Lower leg skin (tissue), 3 donors: ENCODE measurements around the gene RUNX1.

Experiments
- POLR2A ChIP-seq, 2 donors: fragments of 450-650 bp; IDR thresholded peaks; one replicate each; pipeline ENCODE4 v1.6.1; 2016 to 2017; ENCODE audit warnings: antibody characterized with exemption in 2 of 2, mild to moderate bottlenecking in 1 of 2, moderate library complexity in 1 of 2
- TF ChIP-seq, protein P1 (sequence below), 3 donors: fragments of 450-650 bp; IDR thresholded peaks; one replicate each; pipeline ENCODE4 v1.5.1; 2016; ENCODE audit warnings: antibody characterized with exemption in 3 of 3, mild to moderate bottlenecking in 3 of 3, moderate library complexity in 2 of 3

GRCh38 chr21:34744801-34745200, 304.3 kb downstream of the RUNX1 start:
- TF ChIP-seq, protein P1, sequence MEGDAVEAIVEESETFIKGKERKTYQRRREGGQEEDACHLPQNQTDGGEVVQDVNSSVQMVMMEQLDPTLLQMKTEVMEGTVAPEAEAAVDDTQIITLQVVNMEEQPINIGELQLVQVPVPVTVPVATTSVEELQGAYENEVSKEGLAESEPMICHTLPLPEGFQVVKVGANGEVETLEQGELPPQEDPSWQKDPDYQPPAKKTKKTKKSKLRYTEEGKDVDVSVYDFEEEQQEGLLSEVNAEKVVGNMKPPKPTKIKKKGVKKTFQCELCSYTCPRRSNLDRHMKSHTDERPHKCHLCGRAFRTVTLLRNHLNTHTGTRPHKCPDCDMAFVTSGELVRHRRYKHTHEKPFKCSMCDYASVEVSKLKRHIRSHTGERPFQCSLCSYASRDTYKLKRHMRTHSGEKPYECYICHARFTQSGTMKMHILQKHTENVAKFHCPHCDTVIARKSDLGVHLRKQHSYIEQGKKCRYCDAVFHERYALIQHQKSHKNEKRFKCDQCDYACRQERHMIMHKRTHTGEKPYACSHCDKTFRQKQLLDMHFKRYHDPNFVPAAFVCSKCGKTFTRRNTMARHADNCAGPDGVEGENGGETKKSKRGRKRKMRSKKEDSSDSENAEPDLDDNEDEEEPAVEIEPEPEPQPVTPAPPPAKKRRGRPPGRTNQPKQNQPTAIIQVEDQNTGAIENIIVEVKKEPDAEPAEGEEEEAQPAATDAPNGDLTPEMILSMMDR (IDR thresholded peaks at IDR 0.05) = no peak
- TF ChIP-seq POLR2A (IDR thresholded peaks at IDR 0.05) = no peak
